Measurements from ENCODE around the gene TNFRSF9. TPM values are rescaled to one million over a fixed set of nuclear protein-coding genes. Genes with fewer than 3 reads are reported as not detected.

TNFRSF9 gene
- total RNA-seq, 8 experiments from 2014 or later: 0.05 to 15.5 (median 0.50) TPM

DNA sequence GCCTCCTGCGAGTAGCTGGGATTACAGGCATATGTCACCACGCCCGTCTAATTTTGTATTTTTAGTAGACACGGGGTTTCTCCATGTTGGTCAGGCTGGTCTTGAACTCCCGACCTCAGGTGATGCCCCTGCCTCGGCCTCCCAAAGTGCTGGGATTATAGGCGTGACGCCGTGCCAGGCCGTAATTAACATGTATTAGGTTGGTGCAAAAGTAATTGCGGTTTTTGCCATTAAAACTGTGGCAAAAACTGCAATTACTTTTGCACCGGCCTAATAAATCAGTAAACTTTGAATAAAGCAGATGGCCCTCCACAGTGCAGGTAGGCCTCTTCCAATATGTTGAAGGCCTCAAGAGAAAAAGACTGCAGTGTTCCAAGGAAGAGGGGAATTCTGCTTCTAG lies 35.4 kb downstream of the TNFRSF9 start:
- H3K4me1 ChIP-seq (replicated peaks in 1 of 2): peaks cover 0 to 2% of the 10 kb centered on the region in 2 donors
- no peak for ATAC-seq (replicated peaks in 6 of 8)
- no peak overlapping the region for H3K4me3 ChIP-seq
- in situ Hi-C loops (cut with MboI; ENCODE audit: low pct_unique_long_range_greater_than_20kb in 2 of 9, low sequenced_read_pairs in 9 of 9, unreplicated experiment in 9 of 9): loop anchor here in 6 of 9 experiments (25.0 kb wide), 3 partner anchors 93 to 243 kb away; no protein-coding TSS in a partner anchor
- H3K27ac ChIP-seq: no peak overlapping the region
- WGBS, 10 experiments: 48 to 90% (median 80%) methylated on average over 2 to 12 of the region's 12 CpGs

DNA sequence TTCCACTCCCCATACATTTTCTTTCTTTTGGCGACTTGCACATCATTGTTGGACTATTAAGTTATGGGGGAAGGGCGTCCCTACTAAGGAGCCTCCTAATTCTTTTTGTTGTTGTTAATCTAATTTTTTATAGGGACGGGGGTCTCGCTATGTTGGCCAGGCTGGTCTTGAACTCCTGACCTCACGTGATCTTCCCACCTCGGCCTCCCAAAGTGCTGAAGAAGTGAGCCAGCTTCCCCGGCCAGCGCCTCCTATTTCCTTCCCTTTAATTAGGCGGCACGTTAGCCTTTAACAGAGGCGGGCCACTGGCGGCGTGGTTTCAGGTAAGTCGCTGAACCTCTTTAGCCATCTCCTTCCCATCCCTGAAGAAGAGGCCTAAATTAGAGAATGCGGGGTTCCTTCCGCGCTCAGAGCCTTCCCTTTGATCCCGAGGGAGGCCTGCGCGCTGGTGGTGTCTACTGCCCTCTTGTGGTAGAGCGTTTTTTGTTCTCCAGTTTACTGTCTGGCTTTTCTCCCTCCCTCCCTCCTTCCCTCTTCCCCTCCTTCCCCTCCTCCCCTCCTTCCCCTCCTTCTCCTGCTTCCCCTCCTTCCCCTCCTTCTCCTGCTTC lies 38.1 kb downstream of the TNFRSF9 start:
- WGBS, 10 experiments: 0 to 100% (median 70%) methylated on average over 1 to 19 of the region's 21 CpGs; no CpG with 5 or more reads in 1 of the 10 experiments
- H3K27ac ChIP-seq: no peak overlapping the region
- H3K4me1 ChIP-seq (replicated peaks in 1 of 2): peaks cover 0 to 2% of the 10 kb centered on the region in 2 donors
- H3K4me3 ChIP-seq: no peak overlapping the region
- in situ Hi-C loops (cut with MboI; ENCODE audit: low pct_unique_long_range_greater_than_20kb in 2 of 9, low sequenced_read_pairs in 9 of 9, unreplicated experiment in 9 of 9): loop anchor here in 6 of 9 experiments (5.0 to 25.0 kb wide), 4 partner anchors 90 to 240 kb away; no protein-coding TSS in a partner anchor
- peak; percentile 89 to 99 (median 96) for ATAC-seq (replicated peaks in 6 of 8)

DNA sequence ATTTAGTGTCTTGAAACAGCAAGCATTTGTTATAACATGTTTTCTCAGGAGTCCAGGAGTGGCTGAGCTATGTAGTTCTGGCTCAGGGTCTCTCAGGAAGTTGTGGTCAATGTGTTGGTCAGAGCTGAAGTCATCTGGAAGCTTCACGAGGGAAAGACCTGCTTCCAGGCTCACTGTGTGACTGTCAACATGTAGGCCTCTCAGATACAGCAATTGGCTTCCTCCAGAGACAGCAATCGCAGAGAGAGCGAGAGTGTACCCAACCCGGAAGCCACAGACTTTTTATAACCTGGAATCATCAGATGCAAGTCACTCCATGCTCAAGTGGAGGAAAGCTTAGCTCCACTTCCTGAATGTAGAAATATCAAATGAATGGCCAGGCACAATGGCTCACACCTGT lies 40.9 kb downstream of the TNFRSF9 start:
- no peak for ATAC-seq (replicated peaks in 6 of 8)
- H3K27ac ChIP-seq: no peak overlapping the region
- WGBS, 10 experiments: 0 to 100% (median 80%) methylated on average over 1 to 4 of the region's 4 CpGs; no CpG with 5 or more reads in 1 of the 10 experiments
- in situ Hi-C loops (cut with MboI; ENCODE audit: low pct_unique_long_range_greater_than_20kb in 2 of 9, low sequenced_read_pairs in 9 of 9, unreplicated experiment in 9 of 9): loop anchor here in 6 of 9 experiments (5.0 to 25.0 kb wide), 4 partner anchors 87 to 237 kb away; no protein-coding TSS in a partner anchor
- H3K4me1 ChIP-seq (replicated peaks in 1 of 2): peaks cover 0 to 2% of the 10 kb centered on the region in 2 donors
- no peak overlapping the region for H3K4me3 ChIP-seq

DNA sequence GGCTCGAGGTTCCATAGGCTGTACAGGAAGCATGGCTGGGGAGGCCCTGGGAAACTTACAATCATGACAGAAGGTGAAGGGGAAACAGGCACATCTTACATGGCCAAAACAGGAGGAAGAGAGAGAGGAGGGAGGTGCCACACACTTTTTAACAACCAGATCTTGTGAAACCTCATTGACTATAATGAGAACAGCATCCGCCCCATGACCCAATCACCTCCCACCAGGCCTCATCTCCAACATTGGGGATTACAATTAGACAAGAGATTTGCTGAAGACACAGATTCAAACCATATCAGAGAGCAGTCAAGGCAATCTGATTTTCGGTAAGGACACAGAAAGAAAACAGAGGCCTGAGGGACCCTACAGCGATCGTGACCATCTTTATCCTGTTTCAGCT lies 41.7 kb downstream of the TNFRSF9 start:
- peaks cover 0 to 2% of the 10 kb centered on the region in 2 donors for H3K4me1 ChIP-seq (replicated peaks in 1 of 2)
- no peak overlapping the region for H3K27ac ChIP-seq
- ATAC-seq (replicated peaks in 6 of 8): no peak
- in situ Hi-C loops (cut with MboI; ENCODE audit: low pct_unique_long_range_greater_than_20kb in 2 of 9, low sequenced_read_pairs in 9 of 9, unreplicated experiment in 9 of 9): no loop called here
- no peak overlapping the region for H3K4me3 ChIP-seq
- 77 to 95% (median 82%) methylated on average over 2 to 5 of the region's 5 CpGs; no CpG with 5 or more reads in 3 of the 10 experiments for WGBS, 10 experiments

DNA sequence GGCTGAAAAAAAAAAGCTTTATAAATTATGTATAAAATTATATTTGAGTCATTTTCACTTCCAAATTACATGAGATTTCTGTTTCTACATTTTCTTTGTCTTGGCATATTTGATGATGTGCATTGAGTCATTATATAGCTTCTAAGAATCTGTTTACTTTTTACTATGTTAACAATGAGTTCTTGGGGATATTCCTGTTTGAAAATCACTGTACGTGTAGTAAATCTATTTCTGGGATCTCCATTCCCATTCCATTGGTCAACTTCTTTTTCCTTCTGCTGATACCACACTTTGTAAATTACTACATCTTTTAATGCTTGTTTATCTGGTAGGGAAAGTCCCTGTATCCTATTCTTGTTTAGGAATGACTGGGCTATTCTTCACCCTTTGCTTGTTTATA lies 43.6 kb downstream of the TNFRSF9 start:
- 20 to 100% (median 64%) methylated on average over 1 of the region's 1 CpG; no CpG with 5 or more reads in 2 of the 10 experiments for WGBS, 10 experiments
- Histone ChIP-seq H3K4me1 (replicated peaks in 1 of 2) (no peaks in the 10 kb centered on the region), H3K27ac (no peak overlapping the region), H3K4me3 (no peak overlapping the region)
- in situ Hi-C loops (cut with MboI; ENCODE audit: low pct_unique_long_range_greater_than_20kb in 2 of 9, low sequenced_read_pairs in 9 of 9, unreplicated experiment in 9 of 9): no loop called here
- no peak for ATAC-seq (replicated peaks in 6 of 8)

DNA sequence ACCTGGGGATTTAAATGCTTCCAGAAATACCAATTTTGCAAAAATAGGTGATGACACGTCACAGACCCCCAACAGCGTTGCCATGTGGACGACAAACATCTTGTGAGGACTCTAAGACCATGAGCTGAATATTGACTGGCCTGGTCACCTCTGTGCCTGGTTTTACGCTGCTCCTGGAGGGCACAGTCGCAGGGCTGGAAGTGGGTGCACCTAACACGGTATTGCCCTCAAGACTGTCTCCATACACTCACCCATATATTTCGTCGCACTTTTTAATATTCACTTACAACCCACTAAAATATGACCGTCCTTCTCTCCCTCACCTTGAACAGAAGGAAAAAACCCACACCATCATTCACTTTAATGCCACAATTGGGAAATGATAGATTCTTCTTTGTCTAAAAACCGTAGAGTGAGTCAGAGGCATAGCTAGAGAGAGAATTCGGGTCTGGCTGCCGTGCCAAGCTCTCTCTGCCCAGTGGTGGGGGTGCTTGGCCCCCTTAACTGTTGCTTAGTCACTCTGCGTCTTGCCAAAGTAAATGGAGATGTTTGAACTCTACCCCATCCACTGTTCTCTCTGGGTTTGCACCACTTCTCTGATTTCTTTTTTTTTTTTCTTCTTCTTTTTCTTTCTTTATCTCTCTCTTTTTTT lies 47.0 kb downstream of the TNFRSF9 start:
- Histone ChIP-seq H3K27ac (no peak overlapping the region), H3K4me1 (replicated peaks in 1 of 2) (no peaks in the 10 kb centered on the region), H3K4me3 (no peak overlapping the region)
- in situ Hi-C loops (cut with MboI; ENCODE audit: low pct_unique_long_range_greater_than_20kb in 2 of 9, low sequenced_read_pairs in 9 of 9, unreplicated experiment in 9 of 9): no loop called here
- WGBS, 10 experiments: 30 to 100% (median 81%) methylated on average over 4 to 13 of the region's 13 CpGs; no CpG with 5 or more reads in 1 of the 10 experiments
- peak in 1 of 8 experiments; percentile 7 for ATAC-seq (replicated peaks in 6 of 8)

DNA sequence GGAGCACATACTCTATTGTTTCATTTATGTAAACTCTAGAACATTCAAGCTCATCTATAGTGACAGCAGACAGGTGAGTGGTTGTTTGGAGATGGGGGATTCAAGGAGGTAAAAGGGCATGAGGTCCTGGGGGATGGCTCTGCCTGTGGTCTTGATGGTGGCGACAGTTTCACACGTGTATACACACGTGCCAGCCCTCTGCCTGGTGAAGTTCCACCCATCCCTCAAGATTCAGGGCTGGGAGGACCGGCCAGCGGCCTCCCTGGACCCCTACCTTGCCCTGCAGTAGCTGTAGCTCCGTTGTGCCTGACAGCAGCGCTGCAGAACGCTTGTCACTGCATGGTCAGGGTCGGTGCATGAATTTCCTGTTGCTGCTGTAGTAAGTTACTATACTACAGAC lies 48.8 kb downstream of the TNFRSF9 start:
- in situ Hi-C loops (cut with MboI; ENCODE audit: low pct_unique_long_range_greater_than_20kb in 2 of 9, low sequenced_read_pairs in 9 of 9, unreplicated experiment in 9 of 9): no loop called here
- no peaks in the 10 kb centered on the region for H3K4me1 ChIP-seq (replicated peaks in 1 of 2)
- H3K27ac ChIP-seq: no peak overlapping the region
- 40 to 84% (median 67%) methylated on average over 1 to 9 of the region's 9 CpGs; no CpG with 5 or more reads in 4 of the 10 experiments for WGBS, 10 experiments
- H3K4me3 ChIP-seq: no peak overlapping the region
- ATAC-seq (replicated peaks in 6 of 8): no peak

DNA sequence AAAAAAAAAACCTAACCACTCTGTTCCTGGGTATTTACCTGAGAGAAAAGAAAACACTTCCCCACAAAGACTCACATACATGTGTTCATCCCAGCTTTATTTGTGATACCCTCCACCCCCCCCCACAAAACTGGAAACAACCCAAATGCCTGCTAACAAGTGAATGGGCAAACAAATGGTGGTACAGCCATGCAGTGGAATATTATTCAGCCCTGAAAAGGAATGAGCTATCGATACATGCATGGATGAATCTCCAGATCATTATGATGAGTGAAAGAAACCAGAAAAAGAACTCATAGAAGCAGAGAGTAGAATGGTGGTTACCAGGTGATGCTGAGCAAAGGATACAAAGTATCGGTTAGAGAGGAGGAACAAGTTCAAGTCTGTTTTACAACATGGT lies 49.8 kb downstream of the TNFRSF9 start:
- WGBS, 10 experiments: 77 to 100% (median 95%) methylated on average over 1 to 2 of the region's 2 CpGs; no CpG with 5 or more reads in 1 of the 10 experiments
- H3K4me3 ChIP-seq: no peak overlapping the region
- no peak for ATAC-seq (replicated peaks in 6 of 8)
- in situ Hi-C loops (cut with MboI; ENCODE audit: low pct_unique_long_range_greater_than_20kb in 2 of 9, low sequenced_read_pairs in 9 of 9, unreplicated experiment in 9 of 9): no loop called here
- H3K4me1 ChIP-seq (replicated peaks in 1 of 2): peaks cover 0 to 3% of the 10 kb centered on the region in 2 donors
- no peak overlapping the region for H3K27ac ChIP-seq

DNA sequence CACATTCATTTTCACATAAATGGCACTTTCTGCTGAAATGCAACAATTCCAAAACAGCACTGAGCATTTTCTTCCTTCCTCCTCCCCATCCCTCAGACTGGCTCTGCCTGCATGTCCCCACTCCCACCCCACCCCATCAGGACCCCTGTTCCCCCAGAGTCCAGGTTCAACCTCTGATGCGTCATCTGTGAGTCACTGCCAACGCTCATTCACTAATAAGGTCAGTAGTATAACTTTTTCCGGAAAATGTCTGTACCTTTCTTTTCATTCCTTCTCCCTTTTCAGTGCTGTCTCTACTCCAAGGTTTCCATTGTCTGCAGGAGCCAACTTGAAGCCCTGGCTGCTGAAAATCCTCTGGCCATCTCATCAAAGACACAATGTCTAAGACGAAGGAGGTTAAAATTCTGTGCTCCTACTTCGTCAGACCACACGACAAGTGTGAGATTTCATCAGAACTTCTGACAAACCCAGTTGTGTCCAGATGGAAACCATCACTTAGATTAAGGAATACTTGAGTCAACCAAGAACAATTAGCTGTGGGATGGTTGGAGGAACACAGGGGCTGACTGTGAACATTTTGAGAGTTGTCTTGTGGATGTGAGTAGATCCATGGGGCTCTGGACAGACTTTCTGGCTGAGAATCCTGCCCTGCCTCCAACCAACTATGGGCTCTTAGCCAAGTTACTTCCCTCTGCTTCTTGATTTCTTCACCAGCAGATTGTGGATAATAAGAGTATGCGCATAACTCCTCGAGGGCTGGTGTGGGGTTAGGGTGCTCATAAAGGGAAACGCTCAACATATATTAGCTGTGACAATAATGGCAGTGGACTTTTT lies 52.2 kb downstream of the TNFRSF9 start:
- Histone ChIP-seq H3K4me1 (replicated peaks in 1 of 2) (peaks cover 0 to 3% of the 10 kb centered on the region in 2 donors), H3K27ac (no peak overlapping the region), H3K4me3 (no peak overlapping the region)
- ATAC-seq (replicated peaks in 6 of 8): peak in 3 of 8 experiments; percentile 68 to 90 (median 83)
- 28 to 88% (median 77%) methylated on average over 3 to 8 of the region's 9 CpGs for WGBS, 10 experiments
- in situ Hi-C loops (cut with MboI; ENCODE audit: low pct_unique_long_range_greater_than_20kb in 2 of 9, low sequenced_read_pairs in 9 of 9, unreplicated experiment in 9 of 9): no loop called here

DNA sequence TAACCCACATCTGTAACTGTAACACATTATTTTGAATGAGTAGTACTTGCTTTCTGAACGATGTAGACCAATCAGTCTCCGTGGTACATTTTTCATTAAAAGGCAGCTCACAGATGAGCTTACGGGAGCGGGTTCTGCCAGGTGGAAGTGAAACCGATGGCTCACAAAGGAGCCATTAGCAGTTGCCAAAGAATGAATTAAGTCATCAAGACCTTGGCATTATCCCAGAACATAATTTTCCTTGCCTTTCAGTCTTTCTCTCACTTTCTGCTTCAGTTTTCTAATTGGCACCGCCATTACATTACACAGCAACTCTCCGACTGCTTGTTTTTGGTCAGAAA lies 54.3 kb downstream of the TNFRSF9 start:
- WGBS, 10 experiments: 0 to 90% (median 78%) methylated on average over 1 to 7 of the region's 7 CpGs; no CpG with 5 or more reads in 1 of the 10 experiments
- peak in 2 of 8 experiments; percentile 27 to 53 for ATAC-seq (replicated peaks in 6 of 8)
- H3K4me1 ChIP-seq (replicated peaks in 1 of 2): peaks cover 0 to 3% of the 10 kb centered on the region in 2 donors
- in situ Hi-C loops (cut with MboI; ENCODE audit: low pct_unique_long_range_greater_than_20kb in 2 of 9, low sequenced_read_pairs in 9 of 9, unreplicated experiment in 9 of 9): no loop called here
- H3K4me3 ChIP-seq: no peak overlapping the region
- H3K27ac ChIP-seq: no peak overlapping the region

DNA sequence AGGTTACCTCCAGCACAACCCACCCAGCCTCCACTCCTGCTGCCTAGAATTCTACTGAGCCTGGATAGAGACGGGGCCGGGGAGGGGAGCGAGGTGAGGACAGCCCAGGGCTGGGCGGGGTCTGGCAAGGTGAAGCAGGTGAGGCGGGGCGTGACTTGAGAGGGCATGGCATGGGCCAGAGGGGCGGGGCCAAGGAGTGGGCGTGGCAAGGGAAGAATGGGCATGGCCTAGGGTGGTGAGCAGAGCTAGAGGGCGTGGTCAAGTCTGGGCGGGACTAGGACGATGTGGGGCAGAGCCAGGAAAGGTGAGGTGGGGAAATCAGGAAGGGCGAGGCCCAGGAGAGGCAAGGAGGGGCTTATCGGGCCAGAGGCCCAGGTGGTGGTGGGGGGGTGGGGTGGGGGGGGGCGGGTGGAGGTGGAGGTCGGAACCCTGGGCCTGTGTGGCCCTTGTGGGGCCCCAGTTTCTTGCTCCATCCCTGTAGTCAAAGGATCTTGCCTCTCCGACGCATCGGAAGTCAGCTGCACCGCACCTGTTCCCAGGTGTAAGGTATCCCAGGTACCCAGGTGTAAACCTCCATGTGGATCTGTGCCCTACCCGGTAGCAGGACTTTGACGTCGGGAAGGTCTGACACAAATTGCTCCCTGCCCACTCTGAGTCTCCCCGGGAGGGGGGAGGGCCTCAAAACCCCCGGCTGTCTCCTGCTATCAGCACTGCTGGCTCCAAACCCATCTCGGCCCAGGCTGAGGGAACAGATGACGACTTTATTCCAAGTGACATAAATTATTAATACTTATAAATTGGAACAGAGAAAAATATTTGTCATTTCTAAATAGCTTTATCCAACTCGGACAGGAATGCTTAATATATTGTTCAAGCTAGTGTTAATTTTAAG lies 54.9 kb downstream of the TNFRSF9 start:
- peaks cover 0 to 3% of the 10 kb centered on the region in 2 donors for H3K4me1 ChIP-seq (replicated peaks in 1 of 2)
- peak in 1 of 8 experiments; percentile 21 for ATAC-seq (replicated peaks in 6 of 8)
- in situ Hi-C loops (cut with MboI; ENCODE audit: low pct_unique_long_range_greater_than_20kb in 2 of 9, low sequenced_read_pairs in 9 of 9, unreplicated experiment in 9 of 9): no loop called here
- 24 to 91% (median 58%) methylated on average over 2 to 9 of the region's 27 CpGs; no CpG with 5 or more reads in 2 of the 10 experiments for WGBS, 10 experiments
- H3K27ac ChIP-seq: no peak overlapping the region
- no peak overlapping the region for H3K4me3 ChIP-seq

DNA sequence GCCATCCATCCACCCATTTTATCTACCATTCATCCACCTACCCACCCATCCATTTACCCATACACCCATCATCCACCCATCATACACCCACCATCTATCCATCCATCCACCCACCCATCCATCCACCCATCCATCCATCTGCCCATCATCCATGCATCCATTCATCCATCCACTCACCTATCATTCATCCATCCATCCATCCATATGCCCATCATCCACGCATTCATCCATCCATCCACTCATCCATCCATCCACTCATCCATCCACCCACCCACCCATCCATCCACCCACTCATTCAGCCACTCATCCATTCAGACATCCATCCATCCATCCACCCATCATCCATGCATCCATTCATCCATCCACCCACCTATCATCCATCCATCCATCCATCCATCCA lies 55.9 kb downstream of the TNFRSF9 start:
- H3K4me1 ChIP-seq (replicated peaks in 1 of 2): peaks cover 0 to 3% of the 10 kb centered on the region in 2 donors
- in situ Hi-C loops (cut with MboI; ENCODE audit: low pct_unique_long_range_greater_than_20kb in 2 of 9, low sequenced_read_pairs in 9 of 9, unreplicated experiment in 9 of 9): no loop called here
- WGBS, 10 experiments: 40 to 100% (median 80%) methylated on average over 1 of the region's 1 CpG; no CpG with 5 or more reads in 3 of the 10 experiments
- no peak for ATAC-seq (replicated peaks in 6 of 8)
- H3K4me3 ChIP-seq: no peak overlapping the region
- no peak overlapping the region for H3K27ac ChIP-seq

Data from motor neuron (in vitro differentiated cells).